CD4-positive, alpha-beta T cell treated with Interleukin-10 for 1 hour (primary cell): ENCODE data around the gene PDE4B.
"Not testable (repeated sequence)": the region's sequence is repeated elsewhere in the genome, so short reads cannot be mapped to it uniquely, and the experiment has no call there.

Experiments
- DNase-seq: peaks from one replicate; pipeline ENCODE4 v3.0.0-alpha.2; 2020

PDE4B gene

DNA sequence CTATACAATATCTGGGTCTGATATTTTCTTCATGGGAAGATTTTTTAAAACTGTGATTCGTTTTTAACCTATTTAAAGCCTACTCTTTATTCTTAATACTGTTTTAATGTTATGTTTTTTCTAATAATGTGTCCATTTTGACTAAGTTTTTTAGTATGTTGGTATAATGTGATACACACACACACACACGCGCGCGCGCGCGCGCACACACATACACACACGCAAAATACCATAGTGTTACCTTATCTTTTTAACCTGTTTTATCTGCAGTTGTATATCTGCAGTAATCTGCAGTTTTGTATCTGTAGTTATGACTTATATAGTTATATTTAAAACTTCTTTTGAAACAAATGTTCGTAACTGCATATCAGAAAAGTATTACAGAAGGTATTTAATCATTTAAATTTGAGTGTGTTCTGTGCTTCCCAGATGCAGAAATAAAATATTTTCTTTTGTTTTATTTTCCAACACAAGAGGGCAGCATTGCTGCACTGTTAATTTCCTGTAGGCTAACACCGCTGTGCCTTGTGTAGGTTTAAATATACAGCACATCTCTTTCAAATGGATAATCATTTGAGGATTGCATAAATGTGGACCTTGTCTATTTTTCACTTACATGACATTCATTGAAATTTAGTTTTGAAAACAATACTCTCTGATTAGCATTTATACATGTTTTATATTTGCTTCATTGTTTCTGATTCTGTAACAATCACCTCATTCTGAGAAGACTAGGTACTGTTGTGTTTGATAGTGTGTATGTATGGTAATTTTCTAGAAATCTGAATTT is 166.1 kb downstream of the PDE4B start:
- DNase-seq = peak; percentile 72

DNA sequence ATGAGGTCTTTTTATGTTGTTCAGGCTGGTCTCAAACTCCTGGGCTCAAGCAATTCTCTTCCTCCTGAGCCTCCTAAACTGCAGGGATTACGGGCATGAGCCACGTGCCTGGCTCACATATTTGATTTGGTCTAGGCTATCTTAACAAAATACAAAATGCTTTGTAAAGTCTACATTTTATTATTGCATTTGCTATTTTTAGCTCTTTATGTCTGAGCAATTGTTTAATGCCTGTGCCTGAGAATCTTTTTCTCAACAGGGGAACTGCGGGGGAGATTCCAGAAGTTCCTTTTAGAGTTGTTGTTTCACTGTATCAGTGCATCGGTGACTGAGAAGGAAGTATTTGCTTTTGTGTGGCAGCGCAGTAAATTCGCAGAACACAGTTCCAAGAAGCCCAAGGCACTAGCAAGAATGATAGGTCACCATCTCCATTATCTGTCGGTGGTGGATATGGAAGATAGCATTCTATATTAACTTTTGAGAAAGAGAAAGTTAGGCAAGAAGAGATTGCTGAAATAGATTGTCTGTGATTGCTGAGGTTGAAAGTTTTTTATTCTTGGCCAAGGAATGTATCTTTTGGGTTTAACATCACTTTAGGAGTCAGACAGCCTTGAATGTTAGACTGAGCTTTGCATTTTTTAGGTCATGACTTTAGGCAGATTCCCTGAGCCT is 167.3 kb downstream of the PDE4B start:
- no peak for DNase-seq

DNA sequence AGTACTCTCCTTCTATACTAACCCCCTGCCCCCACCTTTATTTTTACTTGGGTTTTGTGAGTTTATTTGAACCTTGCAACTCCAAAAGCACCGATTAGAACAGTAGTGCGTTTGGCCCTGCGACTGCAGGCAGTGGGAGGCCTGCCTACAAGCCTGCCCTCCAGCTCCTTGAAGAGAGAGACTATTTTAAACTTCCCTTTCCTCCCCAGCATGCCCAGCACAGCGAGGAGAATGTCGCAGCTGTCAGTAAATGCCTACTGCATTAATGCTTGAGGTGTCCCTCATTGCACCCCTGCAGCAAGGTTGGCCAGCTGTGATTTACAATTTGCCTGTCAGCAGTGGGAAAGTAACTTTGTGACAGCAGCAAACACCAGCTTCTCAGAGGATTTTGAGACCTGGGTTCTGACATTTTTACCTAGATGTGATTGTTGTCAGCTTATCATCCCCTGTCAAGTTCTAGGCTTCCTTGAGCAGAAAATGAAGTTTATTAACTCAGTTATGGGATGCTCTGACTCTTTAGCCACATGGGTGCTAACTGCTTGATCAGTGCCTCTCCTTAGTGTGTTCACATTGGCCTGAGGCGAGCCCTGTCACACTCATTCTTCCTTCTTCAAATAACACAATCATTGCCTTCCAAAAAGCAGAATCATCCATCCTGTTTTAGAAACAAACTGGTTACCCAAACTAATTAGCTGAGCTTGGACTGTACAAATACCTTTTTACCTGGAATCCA is 170.6 kb downstream of the PDE4B start:
- no peak for DNase-seq

DNA sequence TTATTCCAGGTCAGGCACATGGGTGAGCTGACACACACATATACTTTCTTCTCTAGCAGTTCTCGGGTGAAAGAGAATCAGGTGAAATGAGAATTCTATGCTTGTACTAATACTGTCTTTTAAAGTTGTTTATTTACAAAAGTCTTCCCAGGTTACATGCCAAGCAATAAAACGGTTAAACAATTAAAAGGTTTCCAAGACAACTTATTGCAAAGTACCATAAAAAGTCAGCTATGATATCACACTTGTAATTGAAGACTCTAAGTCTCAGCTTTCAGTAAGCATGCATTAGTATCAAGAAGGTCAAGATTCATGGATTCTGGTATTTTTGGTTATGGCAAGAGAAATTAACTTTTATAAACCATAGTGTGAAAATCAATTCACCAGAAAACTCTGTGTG is 171.4 kb downstream of the PDE4B start:
- DNase-seq = no peak

DNA sequence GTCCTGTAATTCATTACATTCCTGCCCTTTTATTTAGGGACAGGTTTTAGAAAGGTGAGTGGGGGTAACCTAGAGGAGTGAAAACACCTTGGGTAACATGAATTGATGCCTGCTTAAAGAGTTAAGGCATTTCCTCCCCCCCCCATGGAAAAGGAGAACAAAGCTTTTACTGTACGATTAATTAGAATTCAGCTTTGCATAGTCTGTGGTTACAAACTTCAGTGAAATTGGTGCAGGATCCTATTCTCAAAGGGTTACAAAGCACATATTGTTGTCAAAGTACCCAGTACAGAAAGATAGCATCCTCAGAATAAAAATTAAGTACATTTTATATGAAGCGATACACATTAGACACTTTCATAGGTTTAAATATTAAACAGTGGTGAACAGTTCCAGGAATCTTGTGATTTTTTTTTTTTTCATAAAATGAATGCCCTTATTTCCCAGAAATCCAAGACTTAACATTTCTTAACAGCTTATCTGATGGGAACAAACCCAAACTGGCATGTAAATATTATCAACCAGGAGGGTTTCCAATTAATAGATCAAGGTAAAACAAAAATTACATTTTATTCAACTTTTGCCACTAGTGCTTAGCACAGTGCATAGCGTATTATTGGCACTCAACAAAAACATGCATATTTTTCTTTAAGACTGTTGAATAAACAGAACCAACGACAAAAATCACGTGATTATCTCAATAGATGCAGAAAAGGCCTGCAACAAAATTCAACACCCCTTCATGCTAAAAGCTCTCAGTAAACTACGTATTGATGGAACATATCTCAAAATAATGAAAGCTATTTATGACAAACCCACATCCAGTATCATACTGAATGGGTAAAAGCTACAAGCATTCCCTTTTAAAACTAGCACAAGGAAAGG is 172.7 kb downstream of the PDE4B start:
- no peak for DNase-seq

DNA sequence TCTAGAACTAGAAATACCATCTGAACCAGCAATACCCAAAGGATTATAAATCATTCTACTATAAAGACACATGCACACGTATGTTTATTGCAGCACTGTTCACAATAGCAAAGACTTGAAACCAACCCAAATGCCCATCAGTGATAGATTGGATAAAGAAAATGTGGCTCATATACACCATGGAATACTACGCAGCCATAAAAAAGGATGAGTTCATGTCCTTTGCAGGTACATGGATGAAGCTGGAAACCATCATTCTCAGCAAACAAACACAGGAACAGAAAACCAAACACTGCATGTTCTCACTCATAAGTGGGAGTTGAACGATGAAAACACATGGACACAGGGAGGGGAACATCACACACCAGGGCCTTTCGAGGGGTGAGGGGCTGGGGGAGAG is 174.8 kb downstream of the PDE4B start:
- not testable (repeated sequence) for DNase-seq

DNA sequence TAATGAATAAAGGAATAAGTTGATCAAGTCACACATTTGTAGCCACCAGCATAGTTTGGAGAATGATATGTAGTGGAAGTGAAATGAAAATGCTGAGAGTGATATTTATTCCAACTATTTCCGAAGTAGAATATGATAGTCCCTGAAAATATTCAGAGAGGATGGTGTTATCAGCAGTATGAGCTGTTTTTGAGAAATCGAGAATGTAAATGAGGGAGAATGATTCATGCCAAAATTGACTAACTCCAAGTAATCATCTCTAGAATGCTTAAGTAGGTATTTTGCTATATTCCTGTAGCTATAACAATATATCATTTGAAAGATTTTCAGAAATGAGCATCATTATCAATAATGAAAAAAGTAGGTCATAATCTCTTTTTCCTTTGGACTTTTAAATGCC is 178.9 kb downstream of the PDE4B start:
- no peak for DNase-seq

DNA sequence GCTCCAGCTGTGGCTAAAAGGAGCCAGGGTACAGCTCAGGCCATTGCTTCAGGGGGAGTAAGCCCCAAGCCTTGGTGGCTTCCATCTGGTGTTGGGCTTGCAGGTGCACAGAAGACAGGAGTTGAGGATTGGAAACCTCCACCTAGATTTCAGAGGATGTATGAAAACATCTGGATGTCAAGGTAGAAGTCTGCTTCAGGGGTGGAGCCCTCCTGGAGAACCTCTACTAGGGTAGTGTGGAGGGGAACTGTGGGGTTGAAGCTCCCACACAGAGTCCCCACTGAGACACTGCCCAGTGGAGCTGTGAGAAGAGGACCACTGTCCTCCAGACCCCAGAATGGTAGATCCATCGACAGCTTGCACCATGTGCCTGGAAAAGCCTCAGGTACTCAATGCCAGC is 183.0 kb downstream of the PDE4B start:
- DNase-seq = no peak

DNA sequence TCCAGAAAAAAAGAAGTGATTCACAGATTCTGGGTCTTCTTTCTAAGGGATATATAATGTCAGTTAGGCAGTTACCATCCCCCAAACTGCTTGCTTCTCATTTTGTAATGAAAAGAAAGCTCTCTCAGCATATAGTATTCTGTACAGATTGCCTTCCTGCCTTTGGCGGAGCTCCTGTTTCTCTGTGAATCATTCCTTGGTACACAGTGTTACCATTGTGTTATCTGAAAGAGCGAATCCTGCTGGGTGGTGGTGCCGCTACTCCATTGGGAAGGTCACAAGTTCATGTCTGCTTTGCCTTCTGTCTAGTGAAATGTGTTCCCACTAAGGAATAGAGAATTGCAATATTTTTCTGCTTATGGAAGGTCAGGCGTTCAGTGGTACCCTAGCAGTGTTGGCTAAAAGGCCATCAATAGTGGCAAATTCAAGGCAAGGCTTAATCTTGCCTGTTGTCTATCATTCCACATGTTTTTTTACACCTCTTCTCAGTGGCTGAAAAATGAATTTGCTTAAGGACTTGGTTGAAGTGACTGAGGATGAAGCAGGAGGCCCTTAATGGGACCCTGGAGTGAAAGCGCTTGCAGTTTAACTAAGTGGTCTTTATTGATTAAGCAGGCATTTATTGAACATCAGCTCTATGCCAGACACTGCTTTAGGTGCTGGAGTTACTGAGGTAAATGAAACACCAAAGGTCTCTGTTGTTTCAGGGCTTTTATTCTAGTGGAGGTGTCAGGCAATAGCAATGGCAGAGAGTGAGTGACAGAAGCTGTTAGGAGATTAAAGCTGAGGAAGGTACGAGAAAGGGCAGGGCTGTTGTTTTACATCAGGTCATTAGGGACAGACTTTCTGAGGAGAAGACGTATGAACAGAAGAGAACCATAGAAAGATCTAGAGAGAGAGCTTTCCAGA is 186.7 kb downstream of the PDE4B start:
- no peak for DNase-seq

DNA sequence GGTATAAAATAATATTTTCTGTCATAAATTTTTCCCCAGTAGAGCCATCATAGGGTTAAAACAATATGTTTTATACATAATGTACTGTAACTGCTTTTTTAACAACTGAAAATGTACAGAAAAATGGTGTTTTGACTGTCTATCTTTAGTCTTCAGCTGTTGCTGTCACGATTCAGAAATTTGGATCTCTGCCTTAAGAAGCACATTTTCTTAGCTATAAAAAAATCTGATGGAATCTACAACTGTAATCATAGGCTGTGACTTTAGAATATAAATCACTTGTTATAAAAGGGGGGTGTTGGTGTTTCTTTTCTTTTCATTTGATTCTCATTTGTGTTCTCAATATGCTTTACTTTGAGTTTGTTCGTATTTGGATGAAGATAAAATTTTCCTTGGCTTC is 187.5 kb downstream of the PDE4B start:
- no peak for DNase-seq

DNA sequence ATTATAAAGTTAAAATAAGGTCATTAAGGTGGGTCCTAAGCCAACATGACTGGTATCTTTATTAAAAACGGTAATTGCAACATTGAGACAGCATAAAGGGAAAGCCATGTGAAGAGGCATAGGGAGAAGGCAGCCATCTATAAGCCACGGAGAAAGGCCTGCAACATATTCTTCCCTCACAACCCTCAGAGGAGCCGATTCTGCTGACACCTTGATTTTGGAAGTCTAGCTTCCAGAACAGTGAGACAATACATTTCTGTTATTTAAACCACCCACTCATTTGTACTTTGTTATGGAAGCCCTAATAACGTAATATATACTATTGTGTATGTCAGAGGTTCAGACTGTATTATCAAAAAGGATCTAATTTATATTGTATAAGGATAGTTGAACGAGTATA is 190.8 kb downstream of the PDE4B start:
- DNase-seq = no peak

DNA sequence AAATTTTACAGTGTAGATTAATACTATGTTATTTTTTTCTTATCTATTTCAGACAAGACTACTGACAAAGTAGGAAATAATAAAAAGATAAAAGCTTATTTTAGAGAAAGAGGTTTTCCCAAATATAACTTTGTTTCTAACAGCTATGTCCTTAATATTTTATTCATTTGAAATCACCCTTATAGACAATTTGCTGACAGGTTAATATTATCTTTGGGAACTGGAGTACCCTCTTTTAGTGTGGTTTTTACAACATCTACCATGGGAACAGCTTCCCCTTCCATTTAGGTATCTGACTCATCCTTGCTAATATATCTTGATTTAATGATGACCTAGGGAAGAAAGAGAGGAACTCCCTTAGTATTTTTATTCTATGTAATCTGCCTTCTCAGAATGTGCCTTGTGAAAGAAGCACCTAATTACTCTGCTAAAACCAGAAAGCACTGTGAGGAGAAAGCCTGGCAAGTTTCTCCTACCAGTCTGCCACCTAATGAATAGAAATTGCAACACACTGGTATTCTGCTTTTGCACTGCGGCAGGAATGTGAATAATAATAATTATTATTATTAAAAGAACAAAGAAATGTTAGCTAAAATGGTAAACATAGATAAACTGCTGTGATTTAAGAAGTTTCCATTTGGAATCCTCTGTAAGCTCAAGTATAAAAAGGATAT is 192.8 kb downstream of the PDE4B start:
- no peak for DNase-seq

DNA sequence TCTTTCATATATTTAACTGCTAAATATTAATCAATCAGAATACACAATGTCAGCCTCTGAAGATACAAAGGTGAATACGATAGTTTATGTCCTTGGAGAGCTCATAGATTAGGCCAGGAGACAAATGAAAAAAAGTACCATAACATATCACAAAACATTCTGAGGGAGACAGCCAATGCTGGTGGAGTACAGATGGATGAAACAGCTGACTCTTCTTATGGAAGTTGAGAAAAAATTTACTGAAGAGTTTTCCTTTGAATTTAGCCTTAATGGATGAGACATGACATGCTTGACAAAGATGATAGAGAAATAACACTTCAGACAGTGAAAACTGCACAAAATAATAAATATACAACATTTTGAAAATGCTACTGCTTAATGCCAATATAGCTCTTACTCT is 193.5 kb downstream of the PDE4B start:
- no peak for DNase-seq

DNA sequence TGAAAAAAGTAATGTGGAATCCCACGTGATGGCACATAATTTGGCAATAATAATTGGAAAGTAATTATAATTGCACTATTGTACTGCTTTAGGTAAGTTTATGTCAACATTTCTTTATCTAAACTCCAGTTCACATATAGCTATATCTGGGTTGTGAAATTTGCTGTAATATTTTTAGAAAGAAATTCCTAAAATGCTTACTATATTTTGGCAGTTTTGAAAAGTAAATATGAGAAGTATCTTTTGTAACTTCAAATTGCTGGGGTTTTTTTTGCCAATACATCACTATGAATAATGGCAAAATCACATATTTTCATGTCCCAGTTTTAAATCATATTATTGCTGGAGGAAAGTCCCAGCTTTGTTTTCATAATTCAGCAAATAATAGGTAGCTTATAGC is 197.5 kb downstream of the PDE4B start:
- no peak for DNase-seq

DNA sequence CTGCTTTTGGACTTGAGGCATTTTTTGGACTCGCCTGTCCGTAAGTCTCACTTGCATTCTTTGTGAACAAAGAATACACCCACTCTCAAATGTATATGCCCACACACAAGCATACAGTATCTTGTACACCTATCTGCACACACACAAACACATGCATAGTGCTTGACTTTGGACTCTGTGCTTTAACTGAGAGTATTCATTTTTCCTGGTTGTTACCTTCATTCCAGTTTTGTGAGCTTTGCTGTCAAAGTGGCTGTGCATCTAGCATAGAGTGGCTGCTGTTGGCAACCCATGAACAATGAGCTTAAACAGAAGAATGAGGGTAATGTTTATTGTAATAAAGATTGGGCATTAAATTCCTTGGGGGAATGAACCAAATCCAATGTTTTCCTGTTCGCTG is 199.0 kb downstream of the PDE4B start:
- no peak for DNase-seq

DNA sequence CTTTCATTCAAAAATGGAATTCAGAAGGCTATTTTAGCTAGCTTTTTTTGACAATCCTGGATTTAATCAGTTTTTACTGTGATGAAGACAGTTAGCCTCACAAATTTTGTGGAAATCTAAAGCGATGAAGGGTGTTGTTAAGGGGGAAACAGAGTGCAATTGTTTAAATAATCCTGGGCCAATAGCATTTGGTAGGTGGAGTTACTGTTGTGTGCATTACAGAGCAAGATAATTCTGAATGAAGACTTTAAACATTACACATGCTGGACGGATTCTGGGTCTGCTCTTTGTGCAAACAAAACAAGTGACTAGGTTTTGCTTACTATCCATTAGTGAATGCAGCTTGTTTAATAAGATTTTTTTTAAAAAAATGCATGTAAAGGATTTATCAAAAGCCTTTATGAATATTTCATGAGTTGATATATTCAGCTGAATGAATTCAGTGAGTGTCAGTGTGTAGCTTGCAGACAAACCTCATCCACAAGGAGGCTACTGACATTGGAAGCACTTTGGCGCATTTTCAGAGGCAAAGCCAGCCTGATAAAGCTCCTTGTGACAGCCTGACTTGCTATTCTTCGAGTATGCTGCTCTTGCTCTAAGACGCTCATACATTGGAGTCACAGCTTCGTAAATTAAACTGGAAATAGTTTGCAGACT is 199.6 kb downstream of the PDE4B start:
- DNase-seq = no peak

DNA sequence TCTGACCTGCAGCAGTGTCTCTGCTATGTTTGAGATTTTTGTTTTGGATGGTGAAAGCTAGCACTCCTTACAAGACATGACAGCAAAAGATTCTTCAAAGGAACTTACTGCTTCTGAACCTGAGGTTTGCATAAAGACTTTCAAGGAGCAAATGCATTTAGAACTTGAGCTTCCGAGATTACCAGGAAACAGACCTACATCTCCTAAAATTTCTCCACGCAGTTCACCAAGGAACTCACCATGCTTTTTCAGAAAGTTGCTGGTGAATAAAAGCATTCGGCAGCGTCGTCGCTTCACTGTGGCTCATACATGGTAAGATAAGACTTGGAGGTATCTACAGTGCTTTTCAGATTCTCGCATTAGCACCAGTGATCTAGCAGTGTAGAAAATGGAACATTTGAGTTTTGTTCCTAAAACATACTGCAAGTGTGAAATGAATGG is 200.2 kb downstream of the PDE4B start:
- DNase-seq = no peak

DNA sequence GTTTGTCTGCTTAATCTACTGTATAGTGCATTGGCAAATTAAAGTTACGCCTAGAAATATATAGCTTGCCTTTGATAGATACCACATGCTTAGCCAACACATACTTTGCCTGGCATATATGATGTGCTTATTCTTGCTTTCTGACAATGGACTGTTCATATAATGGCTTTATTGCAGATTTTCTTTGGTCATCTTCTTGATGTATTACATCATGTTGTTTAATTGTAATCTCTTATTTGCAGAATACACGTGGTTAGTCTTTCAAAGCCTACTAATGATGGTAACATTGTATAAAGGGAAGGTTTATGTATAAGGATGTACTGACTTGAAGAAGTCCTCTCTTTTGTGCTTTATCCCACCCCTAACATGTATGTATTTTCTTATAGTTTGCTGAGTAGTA is 201.5 kb downstream of the PDE4B start:
- DNase-seq = no peak

DNA sequence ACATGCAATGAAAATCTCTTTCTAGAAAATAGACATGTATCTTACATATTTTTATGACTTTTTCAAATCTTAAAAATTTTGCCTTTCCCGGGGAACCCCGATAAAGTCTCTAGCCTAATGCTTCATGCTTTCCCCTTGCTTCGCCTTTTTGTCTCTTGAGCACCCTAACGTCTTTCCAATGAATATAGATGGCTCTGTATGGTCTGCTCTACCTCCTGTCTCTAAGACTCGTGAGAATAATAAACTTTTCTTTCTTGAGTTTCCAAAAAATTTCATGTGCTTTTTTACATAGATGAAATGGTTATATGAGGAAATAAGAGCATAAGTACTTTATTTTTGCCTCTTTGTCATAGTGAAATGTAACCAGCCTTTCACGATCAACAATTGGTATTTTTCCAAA is 202.6 kb downstream of the PDE4B start:
- no peak for DNase-seq

DNA sequence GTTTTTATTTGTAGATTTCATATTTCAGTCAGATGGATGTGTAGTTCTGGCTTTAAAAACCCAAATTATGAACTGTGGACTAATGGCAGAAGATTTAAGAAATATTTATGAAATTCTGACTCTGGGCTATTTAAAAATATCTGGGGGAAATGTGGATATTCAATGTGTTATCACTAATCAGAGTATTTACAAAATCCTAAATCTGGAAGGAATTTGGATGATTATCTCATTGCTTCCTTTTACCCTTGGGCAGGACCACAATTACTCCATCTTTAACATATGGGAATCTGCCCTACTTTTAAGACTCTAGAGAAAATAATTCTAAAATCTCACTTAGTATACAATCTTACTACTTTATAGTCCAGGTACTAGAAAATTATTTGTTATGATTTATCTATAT is 203.2 kb downstream of the PDE4B start:
- no peak for DNase-seq

DNA sequence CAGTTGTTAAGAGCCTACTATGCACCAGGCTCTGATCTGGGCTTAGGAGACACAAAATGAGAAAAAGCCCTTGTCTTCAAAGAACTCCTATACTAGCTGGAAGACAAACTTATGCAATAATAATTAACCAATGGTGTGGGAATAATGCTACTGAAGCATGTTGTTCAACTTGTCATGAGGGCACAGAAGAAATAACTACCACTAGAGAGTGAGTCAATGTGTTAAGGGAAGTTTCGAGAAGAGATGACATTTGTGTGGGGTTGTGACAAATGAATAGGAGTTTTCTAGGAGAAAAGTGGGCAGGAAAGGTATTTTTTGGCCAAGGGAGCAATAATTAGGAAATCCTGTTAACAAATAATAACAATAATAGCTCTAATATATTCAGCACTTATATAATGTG is 205.0 kb downstream of the PDE4B start:
- no peak for DNase-seq
